Astrocyte (in vitro differentiated cells and primary cell): ENCODE data around the gene LRMDA.

Source experiments
- CTCF ChIP-seq: IDR thresholded peaks from 2 replicates; pipeline ENCODE4 v1.5.1; 2011; ENCODE audit warnings: low read depth, mild to moderate bottlenecking, inconsistent platforms, low read length, moderate library complexity; ENCODE audit not compliant: insufficient read depth
- EZH2 ChIP-seq: IDR thresholded peaks from 2 replicates; pipeline ENCODE4 v1.6.1; 2012; ENCODE audit warnings: mild to moderate bottlenecking, low read length, inconsistent platforms; ENCODE audit not compliant: insufficient read depth

GRCh38 chr10:75707080-75707840 is 275.8 kb downstream of the LRMDA start:
- TF ChIP-seq CTCF (no peak), EZH2 (no peak)
